ENCODE results near the gene KIF21B. TPM values are rescaled to one million over a fixed set of nuclear protein-coding genes. Genes with fewer than 3 reads are reported as not detected.

Gene KIF21B
- 10 to 100 TPM; 24.2 to 36.3 (median 30.3) TPM for total RNA-seq

- peak; percentile 89 for DNase-seq
- H3K9me3 Mint-ChIP-seq: no peaks in the 10 kb centered on the region
- no peaks in the 10 kb centered on the region for H3K27me3 Mint-ChIP-seq (ENCODE audit: low read depth)
- peak; percentile 83 to 88 for ATAC-seq
- peak within 1 kb of the TSS; percentile 96 for H3K4me3 Mint-ChIP-seq
- H3K4me1 Mint-ChIP-seq (ENCODE audit: low read depth): peaks cover 66% of the 10 kb centered on the region
- H3K36me3 Mint-ChIP-seq (ENCODE audit: insufficient read depth): peaks cover 3% of the 10 kb centered on the region
Measured at GRCh38 chr1:201023517-201023902, at the start of gene KIF21B. Gene KIF21B, minus strand, starts transcription at chr1:201023714. Its CDS starts 331 bp downstream, at chr1:201023383.

GRCh38 chr1:201072922-201073321 lies 49.4 kb upstream of the KIF21B start:
- H3K36me3 Mint-ChIP-seq (ENCODE audit: insufficient read depth): no peaks in the 10 kb centered on the region

GRCh38 chr1:201072149-201072548 lies 48.6 kb upstream of the KIF21B start:
- Mint-ChIP-seq H3K4me3 (no peak overlapping the region), H3K4me1 (ENCODE audit: low read depth) (peaks cover 4% of the 10 kb centered on the region), H3K9me3 (no peaks in the 10 kb centered on the region), H3K27me3 (ENCODE audit: low read depth) (peaks cover 8% of the 10 kb centered on the region), H3K36me3 (ENCODE audit: insufficient read depth) (no peaks in the 10 kb centered on the region)
- no peak for DNase-seq
- no peak for ATAC-seq

More at GRCh38 chr1:201072922-201073321, 49.4 kb upstream of the KIF21B start:
- H3K4me3 Mint-ChIP-seq: no peak overlapping the region
- DNase-seq (no peak), ATAC-seq (no peak)
- no peaks in the 10 kb centered on the region for H3K9me3 Mint-ChIP-seq
- H3K27me3 Mint-ChIP-seq (ENCODE audit: low read depth): peaks cover 5% of the 10 kb centered on the region
- H3K4me1 Mint-ChIP-seq (ENCODE audit: low read depth): peaks cover 4% of the 10 kb centered on the region

GRCh38 chr1:201069636-201070035 lies 46.1 kb upstream of the KIF21B start:
- H3K4me1 Mint-ChIP-seq (ENCODE audit: low read depth): peaks cover 4% of the 10 kb centered on the region
- DNase-seq (no peak), ATAC-seq (no peak)
- H3K9me3 Mint-ChIP-seq: no peaks in the 10 kb centered on the region
- H3K36me3 Mint-ChIP-seq (ENCODE audit: insufficient read depth): no peaks in the 10 kb centered on the region
- H3K27me3 Mint-ChIP-seq (ENCODE audit: low read depth): peaks cover 11% of the 10 kb centered on the region
- no peak overlapping the region for H3K4me3 Mint-ChIP-seq

- H3K36me3 Mint-ChIP-seq (ENCODE audit: insufficient read depth): no peaks in the 10 kb centered on the region
- peaks cover 13% of the 10 kb centered on the region for H3K27me3 Mint-ChIP-seq (ENCODE audit: low read depth)
- no peak overlapping the region for H3K4me3 Mint-ChIP-seq
- no peaks in the 10 kb centered on the region for H3K9me3 Mint-ChIP-seq
- peaks cover 4% of the 10 kb centered on the region for H3K4me1 Mint-ChIP-seq (ENCODE audit: low read depth)
- ATAC-seq (no peak), DNase-seq (no peak)
Measured at GRCh38 chr1:201068976-201069375, 45.5 kb upstream of the KIF21B start.

GRCh38 chr1:201066986-201067385 lies 43.5 kb upstream of the KIF21B start:
- H3K36me3 Mint-ChIP-seq (ENCODE audit: insufficient read depth): no peaks in the 10 kb centered on the region
- DNase-seq: no peak
- peaks cover 4% of the 10 kb centered on the region for H3K4me1 Mint-ChIP-seq (ENCODE audit: low read depth)
- ATAC-seq: no peak
- no peaks in the 10 kb centered on the region for H3K9me3 Mint-ChIP-seq
- no peak overlapping the region for H3K4me3 Mint-ChIP-seq
- peaks cover 18% of the 10 kb centered on the region for H3K27me3 Mint-ChIP-seq (ENCODE audit: low read depth)

- ATAC-seq (no peak), DNase-seq (no peak)
- Mint-ChIP-seq H3K27me3 (ENCODE audit: low read depth) (peaks cover 18% of the 10 kb centered on the region), H3K4me1 (ENCODE audit: low read depth) (no peaks in the 10 kb centered on the region), H3K36me3 (ENCODE audit: insufficient read depth) (no peaks in the 10 kb centered on the region), H3K9me3 (no peaks in the 10 kb centered on the region), H3K4me3 (no peak overlapping the region)
Measured at GRCh38 chr1:201065686-201066085, 42.2 kb upstream of the KIF21B start.

- no peaks in the 10 kb centered on the region for H3K36me3 Mint-ChIP-seq (ENCODE audit: insufficient read depth)
- no peaks in the 10 kb centered on the region for H3K9me3 Mint-ChIP-seq
- DNase-seq: no peak
- ATAC-seq: no peak
- peaks cover 18% of the 10 kb centered on the region for H3K27me3 Mint-ChIP-seq (ENCODE audit: low read depth)
- H3K4me3 Mint-ChIP-seq: no peak overlapping the region
- H3K4me1 Mint-ChIP-seq (ENCODE audit: low read depth): no peaks in the 10 kb centered on the region
Measured at GRCh38 chr1:201064806-201065205, 41.3 kb upstream of the KIF21B start.

GRCh38 chr1:201063145-201063544 lies 39.6 kb upstream of the KIF21B start:
- ATAC-seq (no peak), DNase-seq (no peak)
- Mint-ChIP-seq H3K9me3 (no peaks in the 10 kb centered on the region), H3K4me3 (no peak overlapping the region), H3K27me3 (ENCODE audit: low read depth) (peaks cover 13% of the 10 kb centered on the region), H3K36me3 (ENCODE audit: insufficient read depth) (no peaks in the 10 kb centered on the region), H3K4me1 (ENCODE audit: low read depth) (peaks cover under 1% of the 10 kb centered on the region)

GRCh38 chr1:201062511-201063091 lies 39.1 kb upstream of the KIF21B start:
- H3K9me3 Mint-ChIP-seq: no peaks in the 10 kb centered on the region

GRCh38 chr1:201061886-201062285 lies 38.4 kb upstream of the KIF21B start:
- DNase-seq (no peak), ATAC-seq (no peak)
- Mint-ChIP-seq H3K36me3 (ENCODE audit: insufficient read depth) (no peaks in the 10 kb centered on the region), H3K9me3 (no peaks in the 10 kb centered on the region), H3K27me3 (ENCODE audit: low read depth) (peaks cover 10% of the 10 kb centered on the region), H3K4me1 (ENCODE audit: low read depth) (peaks cover 10% of the 10 kb centered on the region), H3K4me3 (no peak overlapping the region)

More at GRCh38 chr1:201062511-201063091, 39.1 kb upstream of the KIF21B start:
- peaks cover 6% of the 10 kb centered on the region for H3K4me1 Mint-ChIP-seq (ENCODE audit: low read depth)
- ATAC-seq (no peak), DNase-seq (no peak)
- H3K27me3 Mint-ChIP-seq (ENCODE audit: low read depth): peaks cover 13% of the 10 kb centered on the region
- no peaks in the 10 kb centered on the region for H3K36me3 Mint-ChIP-seq (ENCODE audit: insufficient read depth)
- no peak overlapping the region for H3K4me3 Mint-ChIP-seq

- ATAC-seq (no peak), DNase-seq (no peak)
- peaks cover 9% of the 10 kb centered on the region for H3K27me3 Mint-ChIP-seq (ENCODE audit: low read depth)
- H3K4me1 Mint-ChIP-seq (ENCODE audit: low read depth): peaks cover 11% of the 10 kb centered on the region
- H3K9me3 Mint-ChIP-seq: no peaks in the 10 kb centered on the region
- H3K4me3 Mint-ChIP-seq: no peak overlapping the region
- no peaks in the 10 kb centered on the region for H3K36me3 Mint-ChIP-seq (ENCODE audit: insufficient read depth)
Measured at GRCh38 chr1:201061049-201061448, 37.5 kb upstream of the KIF21B start.

- no peaks in the 10 kb centered on the region for H3K36me3 Mint-ChIP-seq (ENCODE audit: insufficient read depth)
Measured at GRCh38 chr1:201060586-201060985, 37.1 kb upstream of the KIF21B start.

GRCh38 chr1:201059871-201060555 lies 36.5 kb upstream of the KIF21B start:
- DNase-seq: no peak
- no peak for ATAC-seq
- peaks cover 11% of the 10 kb centered on the region for H3K4me1 Mint-ChIP-seq (ENCODE audit: low read depth)
- H3K36me3 Mint-ChIP-seq (ENCODE audit: insufficient read depth): no peaks in the 10 kb centered on the region
- no peak overlapping the region for H3K4me3 Mint-ChIP-seq
- H3K9me3 Mint-ChIP-seq: no peaks in the 10 kb centered on the region
- peaks cover 9% of the 10 kb centered on the region for H3K27me3 Mint-ChIP-seq (ENCODE audit: low read depth)

More at GRCh38 chr1:201060586-201060985, 37.1 kb upstream of the KIF21B start:
- ATAC-seq: no peak
- Mint-ChIP-seq H3K27me3 (ENCODE audit: low read depth) (peaks cover 9% of the 10 kb centered on the region), H3K9me3 (no peaks in the 10 kb centered on the region), H3K4me3 (no peak overlapping the region), H3K4me1 (ENCODE audit: low read depth) (peaks cover 11% of the 10 kb centered on the region)
- DNase-seq: no peak

- peaks cover 5% of the 10 kb centered on the region for H3K27me3 Mint-ChIP-seq (ENCODE audit: low read depth)
- no peak overlapping the region for H3K4me3 Mint-ChIP-seq
- H3K4me1 Mint-ChIP-seq (ENCODE audit: low read depth): peaks cover 11% of the 10 kb centered on the region
- no peaks in the 10 kb centered on the region for H3K36me3 Mint-ChIP-seq (ENCODE audit: insufficient read depth)
- H3K9me3 Mint-ChIP-seq: no peaks in the 10 kb centered on the region
- ATAC-seq (no peak), DNase-seq (no peak)
Measured at GRCh38 chr1:201059401-201059800, 35.9 kb upstream of the KIF21B start.
